WERI-Rb-1 (cell line): ENCODE results near the gene ATRN.

Experiments
- DNase-seq: peaks from one replicate; pipeline ENCODE4 v3.0.0-alpha.2; 2020
- H3K27ac ChIP-seq: fragments of 250-450 bp; sonication (Bioruptor Pico); 2 replicates; pipeline ENCODE4 v1.5.1; 2020; ENCODE audit warnings: mild to moderate bottlenecking, moderate library complexity
- H3K27me3 ChIP-seq: fragments of 250-450 bp; sonication (Bioruptor Pico); 2 replicates; pipeline ENCODE4 v1.5.1; 2021; ENCODE audit warnings: mild to moderate bottlenecking, low read depth, moderate library complexity; ENCODE audit not compliant: insufficient read depth, severe bottlenecking
- H3K36me3 ChIP-seq: fragments of 250-450 bp; sonication (Bioruptor Pico); 2 replicates; pipeline ENCODE4 v1.5.1; 2020; ENCODE audit warnings: mild to moderate bottlenecking, moderate library complexity
- H3K4me3 ChIP-seq: 2 replicates; pipeline ENCODE4 v1.5.1; 2011; ENCODE audit warnings: low read depth, mild to moderate bottlenecking, control low read depth, low read length
- H3K9me3 ChIP-seq: fragments of 250-450 bp; sonication (Bioruptor Pico); 2 replicates; pipeline ENCODE4 v1.5.1; 2021; ENCODE audit warnings: mild to moderate bottlenecking, moderate library complexity; ENCODE audit not compliant: severe bottlenecking
- TF ChIP-seq, protein P1 (sequence below): IDR thresholded peaks from 2 replicates; pipeline ENCODE4 v1.5.1; 2011; ENCODE audit warnings: low read depth, mild to moderate bottlenecking, control low read depth, inconsistent platforms, low read length

Gene ATRN

DNA sequence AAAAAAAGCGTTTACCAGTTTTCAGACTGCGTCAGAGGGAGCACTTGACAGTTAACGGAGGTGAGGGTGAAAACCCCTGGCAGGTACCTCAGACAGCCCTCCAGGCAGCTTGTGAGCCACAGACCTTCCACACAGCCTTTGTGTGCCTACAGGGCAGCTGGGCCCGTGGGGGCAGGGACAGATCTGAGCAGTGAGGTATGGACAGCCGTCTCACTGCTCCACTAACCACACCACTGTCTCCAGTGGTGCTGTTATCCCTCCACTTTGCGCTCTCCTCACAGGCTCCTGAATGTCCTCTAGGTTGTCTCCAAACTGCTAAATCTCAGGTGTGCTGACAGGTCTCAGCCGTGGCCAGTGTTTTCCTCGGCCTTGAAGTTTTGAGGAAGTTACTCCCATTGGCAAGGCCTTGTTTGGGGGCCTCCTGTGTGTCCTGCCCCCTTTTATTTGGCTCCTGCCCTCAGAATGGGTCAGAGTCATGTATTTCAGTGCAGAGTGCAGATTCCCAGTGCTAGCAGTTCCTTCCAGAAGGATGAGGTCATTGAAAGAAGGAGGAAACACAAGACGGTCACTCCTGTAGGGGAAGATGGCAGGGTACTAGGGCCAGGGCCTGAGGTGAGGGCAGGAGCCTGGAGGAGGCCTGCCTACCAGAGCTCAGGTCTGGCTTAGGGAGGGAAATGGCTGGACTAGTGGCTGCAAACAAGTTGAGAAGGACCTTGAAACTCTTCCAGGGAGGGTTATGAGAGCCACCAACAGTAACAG is 180.6 kb downstream of the ATRN start:
- Histone ChIP-seq H3K36me3 (no peaks in the 10 kb centered on the region), H3K27me3 (no peaks in the 10 kb centered on the region), H3K27ac (no peak overlapping the region), H3K4me3 (no peak overlapping the region), H3K9me3 (peaks cover 4% of the 10 kb centered on the region)
- TF ChIP-seq, protein P1, sequence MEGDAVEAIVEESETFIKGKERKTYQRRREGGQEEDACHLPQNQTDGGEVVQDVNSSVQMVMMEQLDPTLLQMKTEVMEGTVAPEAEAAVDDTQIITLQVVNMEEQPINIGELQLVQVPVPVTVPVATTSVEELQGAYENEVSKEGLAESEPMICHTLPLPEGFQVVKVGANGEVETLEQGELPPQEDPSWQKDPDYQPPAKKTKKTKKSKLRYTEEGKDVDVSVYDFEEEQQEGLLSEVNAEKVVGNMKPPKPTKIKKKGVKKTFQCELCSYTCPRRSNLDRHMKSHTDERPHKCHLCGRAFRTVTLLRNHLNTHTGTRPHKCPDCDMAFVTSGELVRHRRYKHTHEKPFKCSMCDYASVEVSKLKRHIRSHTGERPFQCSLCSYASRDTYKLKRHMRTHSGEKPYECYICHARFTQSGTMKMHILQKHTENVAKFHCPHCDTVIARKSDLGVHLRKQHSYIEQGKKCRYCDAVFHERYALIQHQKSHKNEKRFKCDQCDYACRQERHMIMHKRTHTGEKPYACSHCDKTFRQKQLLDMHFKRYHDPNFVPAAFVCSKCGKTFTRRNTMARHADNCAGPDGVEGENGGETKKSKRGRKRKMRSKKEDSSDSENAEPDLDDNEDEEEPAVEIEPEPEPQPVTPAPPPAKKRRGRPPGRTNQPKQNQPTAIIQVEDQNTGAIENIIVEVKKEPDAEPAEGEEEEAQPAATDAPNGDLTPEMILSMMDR: no peak
- no peak for DNase-seq

DNA sequence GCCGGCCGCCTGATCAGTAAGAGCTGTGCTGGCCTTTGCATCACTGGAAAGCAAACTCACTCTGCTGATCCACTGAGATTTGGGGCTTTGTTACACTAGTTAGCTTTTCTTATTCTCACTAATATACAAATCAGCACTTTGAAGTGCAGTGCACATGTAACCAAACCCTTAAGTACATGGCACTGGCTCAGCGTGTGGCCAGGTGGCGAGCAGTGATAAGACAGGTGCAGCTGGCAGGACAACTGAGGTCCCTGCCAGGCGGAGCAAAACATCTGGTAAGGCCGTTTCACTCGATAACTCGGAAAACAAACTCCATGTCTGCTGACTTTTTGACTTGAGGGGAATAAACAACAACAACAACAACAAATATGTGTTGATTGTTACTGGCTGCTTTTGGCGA is 181.4 kb downstream of the ATRN start:
- TF ChIP-seq, protein P1: no peak
- DNase-seq: no peak
- no peak overlapping the region for H3K4me3 ChIP-seq
- peaks cover 4% of the 10 kb centered on the region for H3K9me3 ChIP-seq
- no peaks in the 10 kb centered on the region for H3K27me3 ChIP-seq
- H3K36me3 ChIP-seq: no peaks in the 10 kb centered on the region
- H3K27ac ChIP-seq: no peak overlapping the region

DNA sequence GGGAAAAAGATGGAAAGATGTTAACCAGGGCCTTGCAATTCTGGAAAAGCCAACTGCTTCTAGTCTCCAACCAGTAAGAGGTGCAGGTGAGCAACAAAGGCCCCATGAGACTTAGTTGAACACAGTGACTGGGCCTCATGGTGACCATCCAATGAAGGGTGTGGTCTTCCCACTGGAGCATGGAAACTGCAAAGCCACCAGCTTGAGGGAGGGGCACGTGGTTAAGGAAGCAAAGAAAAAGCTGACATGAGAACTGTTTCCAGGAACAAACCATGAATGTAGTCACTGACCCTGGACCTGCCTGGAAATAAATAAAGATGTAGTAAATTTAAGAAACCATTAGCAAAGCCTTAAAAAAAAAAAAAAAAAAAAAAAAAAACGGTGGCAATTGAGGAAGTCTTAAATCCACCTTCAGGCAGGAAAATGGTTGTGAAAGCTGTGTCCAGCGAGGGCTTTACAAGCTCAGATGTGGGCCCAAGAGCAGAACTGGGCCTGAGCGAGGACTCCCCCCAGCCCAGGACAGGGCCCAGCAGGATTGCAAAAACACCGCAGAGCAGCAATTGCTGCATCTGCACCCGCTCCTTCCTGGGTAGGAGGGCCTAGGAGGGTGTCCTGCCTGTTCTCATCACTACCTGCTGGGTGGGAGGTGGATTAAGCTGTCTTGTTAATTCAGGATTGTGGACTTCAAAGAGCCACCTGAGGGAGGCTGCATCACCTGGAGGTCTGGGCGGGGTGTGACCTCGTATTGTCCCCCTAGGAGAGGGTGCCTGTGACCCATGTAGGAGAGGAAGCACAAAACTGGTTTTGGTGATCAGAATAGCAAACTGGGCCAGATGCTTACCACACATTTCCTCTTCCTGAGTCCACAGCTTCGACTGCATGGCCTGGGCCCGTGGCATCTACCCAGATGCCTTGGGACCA is 182.1 kb downstream of the ATRN start:
- Histone ChIP-seq H3K27ac (no peak overlapping the region), H3K9me3 (peaks cover 4% of the 10 kb centered on the region), H3K36me3 (no peaks in the 10 kb centered on the region), H3K4me3 (no peak overlapping the region), H3K27me3 (no peaks in the 10 kb centered on the region)
- DNase-seq: no peak
- TF ChIP-seq, protein P1: no peak

DNA sequence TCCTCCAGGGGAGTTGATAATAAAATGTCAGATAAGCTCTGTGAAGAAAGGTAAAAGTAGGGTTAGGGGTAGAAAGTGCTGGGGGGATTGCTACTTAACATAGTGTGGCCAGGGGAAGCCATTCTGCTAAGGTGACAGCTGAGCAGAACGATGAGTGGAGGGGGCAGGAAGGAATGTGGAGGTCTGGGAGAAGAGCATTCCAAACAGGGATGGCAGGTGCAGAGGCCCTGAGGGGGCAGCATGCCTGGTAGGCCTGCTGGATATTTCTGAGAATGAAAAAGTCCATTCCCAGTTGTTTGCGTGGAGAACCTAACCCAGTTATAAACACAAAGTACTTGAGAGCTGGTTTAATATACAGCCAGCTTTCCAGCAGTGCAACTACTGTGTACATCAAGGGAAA is 183.1 kb downstream of the ATRN start:
- no peak overlapping the region for H3K4me3 ChIP-seq
- DNase-seq: no peak
- H3K36me3 ChIP-seq: no peaks in the 10 kb centered on the region
- H3K27ac ChIP-seq: no peak overlapping the region
- TF ChIP-seq, protein P1: no peak
- no peaks in the 10 kb centered on the region for H3K27me3 ChIP-seq
- peaks cover 4% of the 10 kb centered on the region for H3K9me3 ChIP-seq

DNA sequence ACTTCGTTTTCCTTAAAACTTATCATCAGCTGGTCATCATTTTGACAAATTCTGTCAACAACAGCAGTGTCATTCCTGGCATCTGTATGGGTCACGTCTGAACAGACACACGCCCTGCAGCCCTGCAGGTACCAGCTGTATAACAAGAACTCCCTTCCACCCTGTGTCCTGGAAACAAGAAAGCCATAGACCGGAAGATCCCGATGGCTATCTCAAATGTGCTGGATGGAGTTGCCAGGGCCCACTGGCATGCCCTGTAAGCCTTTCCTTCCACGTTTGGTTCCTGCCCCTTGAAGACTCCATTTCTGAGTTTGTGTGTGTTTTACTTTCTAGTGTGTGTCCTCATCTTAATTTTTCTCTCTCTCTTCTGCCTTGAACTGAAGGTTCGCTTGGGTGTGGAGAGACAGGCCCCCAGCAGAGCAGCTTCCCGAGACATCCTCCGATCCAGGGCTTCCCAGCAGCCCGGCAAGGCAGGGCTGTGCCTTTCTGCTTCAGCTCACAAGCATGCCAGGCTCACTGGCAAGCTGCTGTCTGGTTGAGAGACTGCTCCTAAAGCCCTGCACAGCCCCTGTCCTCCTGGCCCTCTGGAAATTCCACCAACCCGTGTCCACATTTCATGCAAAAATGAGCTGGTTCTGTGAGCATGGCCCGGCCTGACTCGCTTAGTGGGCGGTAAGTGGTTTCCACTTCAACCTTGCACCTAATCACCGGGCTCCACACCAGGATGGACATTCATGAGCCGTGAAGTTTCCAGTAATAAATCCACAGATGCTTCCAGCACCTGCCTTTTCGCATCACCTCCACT is 183.7 kb downstream of the ATRN start:
- Histone ChIP-seq H3K9me3 (peaks cover 4% of the 10 kb centered on the region), H3K36me3 (no peaks in the 10 kb centered on the region), H3K27ac (no peak overlapping the region), H3K4me3 (no peak overlapping the region), H3K27me3 (no peaks in the 10 kb centered on the region)
- no peak for DNase-seq
- TF ChIP-seq, protein P1: no peak
